GM12878 (cell line): ENCODE measurements around the gene SLC51A. TPM values are rescaled to one million over a fixed set of nuclear protein-coding genes. Genes with fewer than 3 reads are reported as not detected.

ENCODE experiments used
- ATAC-seq: fragments of 200-7000 bp; cut with Tn5 transposase; 3 replicates; pipeline ENCODE4 v1.9.1; 2020; ENCODE audit warnings: mild to moderate bottlenecking, moderate library complexity
- BruUV-seq: library from RNA; stranded (reverse); fragments of 400-500 nt; replicated peaks from 2 replicates; lab custom pipeline; 2021; lab: Mats Ljungman, UMichigan
- CTCF ChIA-PET: fragments of 300-600 bp; sonication (Branson Sonifier 250); formaldehyde crosslinking; extraction: SDS; loops from one replicate; lab custom pipeline; 2021; ENCODE audit warnings: inconsistent platforms; lab: Yijun Ruan, JAX
- POLR2A ChIA-PET: fragments of 350-600 bp; formaldehyde crosslinking; extraction: SDS; loops from one replicate; lab custom pipeline; 2021; ENCODE audit warnings: inconsistent platforms; lab: Charles Lee
- RAD21 ChIA-PET: fragments of 300-600 bp; sonication (Branson Sonifier 250); formaldehyde crosslinking; loops from one replicate; lab custom pipeline; 2023; ENCODE audit warnings: antibody characterized with exemption; ENCODE audit not compliant: unreplicated experiment; lab: Charles Lee
- SMC1A ChIA-PET: fragments of 300-600 bp; sonication (Branson Sonifier 250); formaldehyde crosslinking; loops from one replicate; lab custom pipeline; 2023; ENCODE audit not compliant: unreplicated experiment, uncharacterized antibody; lab: Charles Lee
- DNase-seq: peaks from one replicate; pipeline ENCODE4 v3.0.0-alpha.2; 2011; ENCODE audit warnings: low read depth, low spot score
- FAIRE-seq: peaks from 3 replicates; lab custom pipeline; 2011; peaks lifted over from hg19 to GRCh38; lab: Jason Lieb, UNC
- H2AFZ ChIP-seq: 2 replicates; pipeline ENCODE4 v1.6.0; 2011; ENCODE audit warnings: low read depth, low read length, control low read depth; ENCODE audit not compliant: control insufficient read depth
- H3K27ac ChIP-seq: 2 replicates; pipeline ENCODE4 v1.5.1; 2011; ENCODE audit warnings: control low read depth; ENCODE audit not compliant: control insufficient read depth, insufficient read depth
- H3K27me3 ChIP-seq, 2 experiments: replicated peaks in 1 of 2; 2 replicates each; pipeline versions ENCODE4 v1.6.0 to v1.6.1; 2011; ENCODE audit warnings: low read length in 1 of 2; ENCODE audit not compliant: control insufficient read depth in 2 of 2, insufficient read depth in 2 of 2
- H3K36me3 ChIP-seq, 2 experiments: 2 replicates each; pipeline ENCODE4 v1.5.1; 2011; ENCODE audit warnings: low read length in 1 of 2; ENCODE audit not compliant: control insufficient read depth in 2 of 2, insufficient read depth in 2 of 2
- H3K4me1 ChIP-seq: 2 replicates; pipeline ENCODE4 v1.6.1; 2011; ENCODE audit warnings: mild to moderate bottlenecking, low read length, moderate library complexity, mixed read lengths; ENCODE audit not compliant: control insufficient read depth, insufficient read depth
- H3K4me2 ChIP-seq: 2 replicates; pipeline ENCODE4 v1.6.0; 2011; ENCODE audit warnings: control low read depth; ENCODE audit not compliant: control insufficient read depth, insufficient read depth
- H3K4me3 ChIP-seq: fragments of 200-600 bp; sonication (generic); 2 replicates; pipeline ENCODE4 v1.5.1; 2016
- H3K79me2 ChIP-seq: 2 replicates; pipeline ENCODE4 v1.6.0; 2011; ENCODE audit warnings: low read length; ENCODE audit not compliant: control insufficient read depth, insufficient read depth
- H3K9ac ChIP-seq: 2 replicates; pipeline ENCODE4 v1.8.0; 2011; ENCODE audit warnings: low read length, control low read depth, mixed read lengths; ENCODE audit not compliant: control insufficient read depth, insufficient read depth
- H3K9me3 ChIP-seq: replicated peaks from 3 replicates; pipeline ENCODE4 v1.5.1; 2011; ENCODE audit warnings: mild to moderate bottlenecking, low read length; ENCODE audit not compliant: control insufficient read depth, insufficient read depth
- H4K20me1 ChIP-seq: 2 replicates; pipeline ENCODE4 v1.6.0; 2011; ENCODE audit not compliant: control insufficient read depth, insufficient read depth
- BHLHE40 ChIP-seq, 2 experiments: fragments of 450-650 bp in 1 of 2; IDR thresholded peaks; 2 replicates each; pipeline ENCODE4 v1.6.1; 2011 to 2017; ENCODE audit warnings: low read depth in 2 of 2, borderline replicate concordance in 1 of 2, improper control_type of control experiment in 1 of 2, low read length in 1 of 2, mild to moderate bottlenecking in 1 of 2
- CBX5 ChIP-seq: sonication (generic); IDR thresholded peaks from 2 replicates; pipeline ENCODE4 v1.6.1; 2016; ENCODE audit warnings: low read depth, moderate library complexity, mild to moderate bottlenecking, inconsistent platforms
- DPF2 ChIP-seq: fragments of 450-650 bp; IDR thresholded peaks from 2 replicates; pipeline ENCODE4 v1.6.1; 2017; ENCODE audit warnings: mild to moderate bottlenecking
- E2F4 ChIP-seq: IDR thresholded peaks from 2 replicates; pipeline ENCODE4 v1.6.1; 2012; ENCODE audit warnings: low read depth, low read length, improper control_type of control experiment
- IKZF2 ChIP-seq, 2 experiments: fragments of 450-650 bp; IDR thresholded peaks; 2 replicates each; pipeline ENCODE4 v1.6.1; 2017; ENCODE audit warnings: mild to moderate bottlenecking in 2 of 2, moderate library complexity in 2 of 2
- NBN ChIP-seq: fragments of 450-650 bp; IDR thresholded peaks from 2 replicates; pipeline ENCODE4 v1.6.1; 2016
- NFIC ChIP-seq: IDR thresholded peaks from 2 replicates; pipeline ENCODE4 v1.6.1; 2012; ENCODE audit warnings: low read depth, mild to moderate bottlenecking, inconsistent platforms, low read length, moderate library complexity
- NFXL1 ChIP-seq: fragments of 450-650 bp; IDR thresholded peaks from 2 replicates; pipeline ENCODE4 v1.6.1; 2017; ENCODE audit warnings: antibody characterized with exemption, mild to moderate bottlenecking, borderline replicate concordance
- NR2F1 ChIP-seq: fragments of 450-650 bp; conservative IDR thresholded peaks from 2 replicates; pipeline ENCODE4 v1.6.1; 2017; ENCODE audit warnings: mild to moderate bottlenecking
- NRF1 ChIP-seq: conservative IDR thresholded peaks from 2 replicates; pipeline ENCODE4 v1.6.1; 2011; ENCODE audit warnings: mild to moderate bottlenecking, low read depth, low read length, improper control_type of control experiment
- PAX5 ChIP-seq: IDR thresholded peaks from 2 replicates; pipeline ENCODE4 v1.6.1; 2011; ENCODE audit warnings: low read depth, low read length, borderline replicate concordance
- PRDM15 ChIP-seq: fragments of 450-650 bp; formaldehyde crosslinking; IDR thresholded peaks from 2 replicates; pipeline ENCODE4 v1.4.0; 2020; ENCODE audit warnings: mild to moderate bottlenecking, moderate library complexity
- SKIL ChIP-seq: fragments of 450-650 bp; IDR thresholded peaks from 2 replicates; pipeline ENCODE4 v1.6.1; 2017; ENCODE audit warnings: mild to moderate bottlenecking, low read depth, inconsistent platforms; ENCODE audit not compliant: poor library complexity, severe bottlenecking
- TARDBP ChIP-seq: IDR thresholded peaks from 2 replicates; pipeline ENCODE4 v1.6.1; 2016; ENCODE audit warnings: borderline replicate concordance
- TBL1XR1 ChIP-seq: IDR thresholded peaks from 2 replicates; pipeline ENCODE4 v1.6.1; 2012; ENCODE audit warnings: low read depth, low read length, improper control_type of control experiment
- ZNF24 ChIP-seq: fragments of 450-650 bp; IDR thresholded peaks from 2 replicates; pipeline ENCODE4 v1.6.1; 2017; ENCODE audit warnings: antibody characterized with exemption, mild to moderate bottlenecking
- WGBS: methylation state at CpG from one replicate; pipeline ENCODE4 v1.1.6; 2016; ENCODE audit warnings: low lambda C conversion rate; ENCODE audit not compliant: insufficient replicate concordance, insufficient coverage; ENCODE audit errors: missing lambda C conversion rate; 5-methylcytosine and 5-hydroxymethylcytosine counted together
- in situ Hi-C: fragments of 300-500 bp; cut with MboI; formaldehyde crosslinking; loops from 9 replicates; pipeline ENCODE4 v1.14.3; 2018; ENCODE audit warnings: mixed read lengths
- intact Hi-C: fragments of 100-400 bp; cut with micrococcal nuclease; formaldehyde crosslinking; loops from one replicate; pipeline ENCODE4 v1.14.2; 2022; ENCODE audit not compliant: unreplicated experiment
- polyA plus RNA-seq, 11 experiments: library from polyadenylated mRNA; depleted of rRNA in 4 of 11; unstranded in 6 of 11; stranded (reverse) in 5 of 11; fragments of >200 nt; fragmentation: Nextera tagmentation in 4 of 11; fragmentation: Illumina TruSeq in 1 of 11; extraction: Ambion mirVana in 4 of 11; extraction: Trizol in 1 of 11; gene quantifications; 1 replicate in 1 of 11; 2 replicates in 10 of 11; pipeline versions ENCODE4 v1.2.1 to v1.2.3, GENCODE V29; 2011 to 2016; ENCODE audit warnings: inconsistent platforms in 2 of 11, missing spikeins in 2 of 11, low read depth in 1 of 11
- total RNA-seq, 4 experiments: library from RNA; depleted of rRNA in 3 of 4; stranded (reverse); fragments of >200 nt in 3 of 4; fragmentation: Illumina TruSeq in 1 of 4; extraction: Trizol in 1 of 4; gene quantifications; 2 replicates each; pipeline versions ENCODE4 v1.2.1 to v1.2.3, GENCODE V29; 2013 to 2021

The SLC51A gene
- total and polyA plus RNA-seq, 10 of the 15 experiments (the other 5 are each of a cell fraction or from before 2014, with no cell fraction given): 0.99 to 3.9 (median 2.2) TPM; not detected in 6

GRCh38 chr3:196255776-196256175 is 39.4 kb downstream of the SLC51A start:
- TF ChIP-seq IKZF2 (IDR thresholded peaks at IDR 0.05) (no peak), NBN (no peak), NFIC (no peak), SKIL (no peak), NR2F1 (no peak), PAX5 (no peak), TARDBP (no peak), BHLHE40 (IDR thresholded peaks at IDR 0.05; ENCODE audit: borderline replicate concordance in 1 of 2, low read depth in 2 of 2, low read length in 1 of 2) (no peak), CBX5 (no peak), ZNF24 (no peak), E2F4 (no peak), TBL1XR1 (no peak), NRF1 (no peak), PRDM15 (CRISPR knock-in tag) (no peak), NFXL1 (no peak), DPF2 (no peak)
- no peak for DNase-seq
- H3K9ac ChIP-seq: no peak overlapping the region
- ChIA-PET SMC1A (interaction anchor here (0.8 to 1.8 kb wide), 9 partner anchors 27 to 267 kb away, joined by 3 to 9 read pairs (median 4); no protein-coding TSS in a partner anchor), RAD21 (interaction anchor here (0.5 to 3.1 kb wide), 4 partner anchors 188 to 268 kb away, joined by 3 to 17 read pairs (median 6); partner anchors contain the start of gene RNF168), CTCF (interaction anchor here (0.9 to 3.0 kb wide), 7 partner anchors 10 to 266 kb away, joined by 3 to 48 read pairs (median 3); no protein-coding TSS in a partner anchor), POLR2A (no interaction called here)
- H3K4me1 ChIP-seq: no peaks in the 10 kb centered on the region
- H2AFZ ChIP-seq: no peak overlapping the region
- WGBS: 100% methylated on average over 1 of the region's 1 CpG
- ATAC-seq: no peak
- intact Hi-C loops: loop anchor here (10.0 kb wide), 1 partner anchor 109 kb away; no protein-coding TSS in a partner anchor
- peaks cover 0 to 9% of the 10 kb centered on the region in 2 experiments; a peak in 3 of 4 replicates for H3K36me3 ChIP-seq
- peaks cover 4% of the 10 kb centered on the region; the same call in 1 of the 2 replicates for H4K20me1 ChIP-seq
- in situ Hi-C loops: no loop called here
- H3K27me3 ChIP-seq: no peaks in the 10 kb centered on the region
- no TSS peak for BruUV-seq
- H3K4me3 ChIP-seq: no peak overlapping the region
- H3K27ac ChIP-seq: no peak overlapping the region
- H3K4me2 ChIP-seq: no peak overlapping the region
- H3K9me3 ChIP-seq: no peaks in the 10 kb centered on the region; the same call in 2 of the 3 replicates
- FAIRE-seq: no peak
- H3K79me2 ChIP-seq: peaks cover 2% of the 10 kb centered on the region
